ENCODE results near the gene CCDC188. TPM values are rescaled to one million over a fixed set of nuclear protein-coding genes. Genes with fewer than 3 reads are reported as not detected.

CCDC188 gene
- total and polyA plus RNA-seq, 9 of the 15 experiments (the other 6 are each of a cell fraction or from before 2014, with no cell fraction given) = not detected

- WGBS (ENCODE audit: insufficient coverage, low coverage, missing lambda C conversion rate) = 46% methylated on average over 26 of the region's 26 CpGs
- H3K9me3 ChIP-seq (replicated peaks; ENCODE audit: control insufficient read depth, insufficient read depth, low read depth, low read length) = no peaks in the 10 kb centered on the region
- H3K9me1 ChIP-seq (ENCODE audit: control insufficient read depth, insufficient read depth, low read length) = peaks cover 18% of the 10 kb centered on the region
- H3K27me3 ChIP-seq (ENCODE audit: control insufficient read depth in 2 of 2, insufficient read depth in 2 of 2, low read length in 2 of 2) = no peaks in the 10 kb centered on the region
- DNase-seq (ENCODE audit: extremely low read depth in 1 of 4, low spot score in 3 of 4) = peak in 1 of 4 experiments; percentile 73
- H3K4me1 ChIP-seq (replicated peaks in 1 of 2; ENCODE audit: control insufficient read depth in 2 of 2, insufficient read depth in 2 of 2, low read length in 2 of 2) = peaks cover 9 to 87% of the 10 kb centered on the region in 2 experiments
- FAIRE-seq = no peak
- CTCF ChIA-PET (ENCODE audit: low intra/inter-chr PET ratio) = no interaction called here
- H3K4me3 ChIP-seq = no peak overlapping the region
- H2AFZ ChIP-seq (ENCODE audit: low read depth, low read length) = no peak overlapping the region
- peaks cover 17% of the 10 kb centered on the region; the same call in 2 of the 3 replicates for H3K36me3 ChIP-seq (ENCODE audit: control insufficient read depth, insufficient read depth, low read length)
- ATAC-seq = peak; percentile 29
- in situ Hi-C loops (cut with MboI) (no loop called here), intact Hi-C loops (cut with micrococcal nuclease) (no loop called here)
- no peak overlapping the region for H3K27ac ChIP-seq (ENCODE audit: extremely low read depth, low read depth, low read length)
- H3K4me2 ChIP-seq (ENCODE audit: insufficient read depth, low read length) = no peak overlapping the region
- H3K79me2 ChIP-seq (ENCODE audit: control insufficient read depth, insufficient read depth, low read length) = peaks cover 11% of the 10 kb centered on the region; the same call in 1 of the 3 replicates
- POLR2A ChIA-PET = interaction anchor here (0.9 to 7.2 kb wide), 13 partner anchors 8 to 407 kb away, joined by 3 to 68 read pairs (median 4); partner anchors contain the start of gene TRMT2A
- H4K20me1 ChIP-seq (replicated peaks; ENCODE audit: control insufficient read depth, insufficient read depth, low read length) = peaks cover 46% of the 10 kb centered on the region
- H3K9ac ChIP-seq (ENCODE audit: insufficient read depth in 1 of 2, low read depth in 2 of 2, low read length in 2 of 2) = peak overlapping the region in 1 of 2 experiments; percentile 86; a peak in 2 of 4 replicates
- BruUV-seq (replicated peaks) = no TSS peak
- TF ChIP-seq SRSF3 (IDR thresholded peaks at IDR 0.05; ENCODE audit: insufficient read depth, low read length) (no peak), PRMT5 (CRISPR knock-in tag; IDR thresholded peaks at IDR 0.05) (0 out of 2 replicates have a peak, but pooled peaks have one; percentile 53), HCFC1 (IDR thresholded peaks at IDR 0.05; ENCODE audit: low read depth, low read length) (0 out of 2 replicates have a peak, but pooled peaks have one; percentile 4), ZBTB40 (IDR thresholded peaks at IDR 0.05) (no peak), ZBTB40 (CRISPR knock-in tag; IDR thresholded peaks at IDR 0.05) (peak; percentile 53), NFIC (IDR thresholded peaks at IDR 0.05) (peak; percentile 93), ZNF408 (CRISPR knock-in tag; IDR thresholded peaks at IDR 0.05; ENCODE audit: low read depth) (peak; percentile 71; the same call in 1 of the 2 replicates), USF2 (CRISPR knock-in tag; IDR thresholded peaks at IDR 0.05) (peak; percentile 40; the same call in 1 of the 2 replicates), ZNF174 (CRISPR knock-in tag; IDR thresholded peaks at IDR 0.05) (no peak), CHD1 (IDR thresholded peaks at IDR 0.05; ENCODE audit: low read length) (no peak), ZFX (CRISPR knock-in tag; IDR thresholded peaks at IDR 0.05) (no peak), SMAD2 (IDR thresholded peaks at IDR 0.05; ENCODE audit: low read depth, low read length) (no peak), NFYB (IDR thresholded peaks at IDR 0.05; ENCODE audit: extremely low read depth, insufficient read length) (no peak)
These were observed 13.0 kb downstream of the CCDC188 start for GRCh38 chr22:20137671-20138416.
